Cerebellar cortex (tissue), 1 donor: ENCODE data around the gene RALGAPA2.

ENCODE experiments used
- DNase-seq: peaks from one replicate; pipeline ENCODE4 v3.0.0-alpha.2; 2015; ENCODE audit warnings: low spot score

Gene RALGAPA2

DNA sequence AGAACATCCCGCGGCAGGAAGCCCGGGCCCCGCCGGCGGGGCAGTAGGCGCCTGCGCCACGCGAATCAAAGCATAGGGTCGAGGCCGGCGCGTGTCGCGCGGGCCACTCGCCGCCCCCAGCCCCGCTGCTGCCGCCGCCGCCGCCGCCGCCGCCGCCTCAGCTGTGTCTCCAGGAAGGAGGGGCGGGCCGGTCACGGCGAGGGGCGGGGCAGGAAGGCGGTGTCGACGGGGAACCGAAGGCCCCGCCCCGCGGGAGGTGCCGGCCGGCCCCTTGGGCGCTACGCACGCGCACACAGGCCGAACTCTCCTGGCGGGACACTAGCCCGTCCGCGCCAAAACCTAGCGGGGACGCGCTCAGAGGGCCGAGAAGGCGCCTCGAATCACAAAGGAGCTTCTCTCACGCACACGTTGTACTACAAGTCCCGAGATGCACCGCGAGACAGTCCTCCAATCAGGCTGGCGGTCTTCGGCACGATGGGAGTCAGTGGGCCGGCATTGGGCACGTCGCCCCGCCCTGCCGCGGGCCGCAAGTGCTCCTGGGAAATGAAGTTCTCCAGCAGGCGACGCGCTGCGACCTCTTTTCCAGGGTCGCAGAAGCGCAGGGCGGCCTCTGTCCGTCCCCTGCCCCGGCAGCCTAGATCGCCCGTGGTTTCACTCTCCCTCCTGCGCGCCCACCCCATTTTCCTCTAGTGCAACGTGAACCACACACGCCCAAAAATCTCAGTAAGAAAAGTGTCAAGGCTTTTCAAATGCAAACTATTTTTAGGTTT, at the start of gene RALGAPA2:
Gene RALGAPA2, minus strand, starts transcription at position 171 of the 770 bp plus-strand sequence. Its CDS starts 164 bp downstream, at position 7.
- DNase-seq, result peak; percentile 99

DNA sequence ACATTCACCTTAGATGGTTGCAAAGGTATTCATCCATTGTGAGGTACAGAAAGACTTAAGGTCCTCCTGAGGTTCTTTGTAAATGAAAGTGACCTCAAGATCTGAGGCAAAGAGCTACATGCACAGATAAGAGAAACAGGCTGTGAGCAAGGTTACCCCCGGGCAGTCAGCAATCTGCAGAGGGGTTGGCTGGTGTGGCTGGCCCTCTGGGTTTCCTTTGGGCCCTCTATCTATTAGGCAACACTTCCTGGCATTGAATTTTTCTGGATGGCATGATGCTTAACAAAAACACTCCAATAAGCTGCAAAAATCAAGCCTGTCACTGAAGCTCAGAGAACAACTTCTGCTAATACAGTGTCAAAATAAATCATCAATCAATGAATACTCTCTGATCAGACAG, 48.9 kb upstream of the RALGAPA2 start:
- no peak for DNase-seq

DNA sequence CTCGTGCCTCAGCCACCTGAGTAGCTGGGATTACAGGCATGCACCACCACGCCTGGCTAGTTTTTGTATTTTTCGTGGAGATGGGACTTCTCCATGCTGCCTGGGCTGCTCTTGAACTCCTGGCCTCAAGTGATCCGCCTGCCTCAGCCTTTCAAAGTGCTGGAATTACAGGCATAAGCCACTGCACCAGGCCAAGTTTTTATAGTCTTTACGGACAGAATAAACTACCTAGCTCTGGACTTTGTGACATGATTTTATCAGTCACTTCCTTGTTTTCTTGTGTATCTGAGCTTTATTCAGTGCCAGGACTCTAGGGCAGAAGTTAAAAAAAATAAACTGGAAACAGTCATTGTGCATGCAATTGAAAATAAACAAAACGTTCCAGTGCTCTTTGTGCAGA, 46.7 kb upstream of the RALGAPA2 start:
- DNase-seq, result no peak

DNA sequence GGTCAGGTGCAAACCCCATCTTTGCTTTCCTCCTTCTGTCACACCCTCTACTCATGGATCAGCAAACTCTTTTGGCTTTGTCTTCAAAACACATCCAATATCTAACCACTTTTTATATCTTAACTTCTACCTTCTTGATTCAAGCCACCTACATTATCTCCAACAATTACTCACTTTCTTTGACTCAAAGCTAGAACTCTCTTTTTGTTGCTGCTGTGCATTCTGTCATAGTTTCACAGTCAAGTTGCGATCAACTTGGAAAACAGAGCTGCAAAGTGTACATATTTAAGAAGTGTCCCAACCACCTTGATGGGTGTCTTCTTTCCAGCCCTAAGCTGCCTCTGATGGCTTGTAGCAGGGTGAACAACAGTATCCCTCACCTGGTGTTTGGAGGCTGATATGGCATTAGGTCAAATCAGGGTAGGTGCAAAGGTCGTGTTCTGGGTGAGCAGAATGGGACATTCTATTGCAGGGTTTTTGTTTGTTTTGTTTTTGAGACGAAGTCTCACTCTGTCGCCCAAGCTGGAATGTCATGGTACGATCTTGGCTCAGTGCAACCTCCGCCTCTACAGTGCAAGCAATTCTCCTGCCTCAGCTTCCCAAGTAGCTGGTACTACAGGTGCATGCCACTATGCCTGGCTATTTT, 43.4 kb upstream of the RALGAPA2 start:
- no peak for DNase-seq

DNA sequence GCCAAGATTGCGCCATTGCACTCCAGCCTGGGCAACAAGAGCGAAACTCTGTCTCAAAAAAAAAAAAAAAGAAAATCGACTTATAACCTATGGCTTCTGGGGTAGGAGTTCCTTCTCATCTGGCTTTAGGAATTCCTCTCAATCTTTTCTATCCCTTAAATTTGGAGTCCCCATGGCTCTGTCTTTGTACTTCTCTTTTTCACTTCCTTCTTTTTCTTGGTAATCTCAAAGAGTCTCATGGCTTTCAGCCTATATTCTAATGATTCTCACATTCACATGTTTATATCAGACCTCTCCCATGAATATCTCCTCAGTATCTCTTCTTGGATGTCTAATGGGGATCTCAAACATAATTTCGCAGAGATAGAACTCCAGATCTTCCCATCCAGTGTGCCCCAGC, 42.8 kb upstream of the RALGAPA2 start:
- no peak for DNase-seq

DNA sequence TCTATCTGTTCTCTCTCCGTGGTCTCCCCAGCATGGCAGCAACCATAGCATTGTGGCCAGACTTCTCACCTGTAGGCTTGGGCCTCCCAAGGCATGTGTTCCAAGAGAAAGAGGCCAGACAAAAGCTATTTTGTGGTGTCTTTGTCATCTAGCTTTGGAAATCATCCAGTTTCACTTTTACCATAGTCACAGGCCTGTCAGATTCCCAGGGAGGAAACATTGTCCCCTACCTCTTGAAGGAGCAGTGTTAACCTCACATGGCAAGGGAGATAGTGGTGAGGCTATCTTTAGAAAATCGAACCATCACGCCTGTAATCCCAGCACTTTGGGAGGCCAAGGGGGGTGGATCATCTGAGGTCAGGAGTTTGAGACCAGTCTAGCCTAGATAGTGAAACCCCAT, 42.3 kb upstream of the RALGAPA2 start:
- no peak for DNase-seq

DNA sequence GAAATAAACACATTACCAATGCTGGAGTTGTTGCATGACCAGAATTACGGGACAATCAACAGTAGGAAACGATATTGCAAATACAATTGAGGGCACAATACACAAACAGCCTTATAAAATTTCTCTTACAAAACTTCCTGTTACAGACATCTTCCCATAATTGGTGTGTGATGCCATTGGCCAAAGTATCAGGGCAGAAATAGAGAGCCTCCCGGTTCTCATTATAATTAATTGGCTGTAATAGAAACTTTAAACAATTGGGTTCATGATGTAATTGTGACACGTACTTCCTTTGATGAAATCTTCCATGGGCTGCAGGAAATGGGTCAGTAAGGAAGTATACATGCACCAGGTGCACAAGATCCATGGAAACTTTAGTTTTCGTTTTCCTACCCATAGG, 40.3 kb upstream of the RALGAPA2 start:
- DNase-seq, result no peak

DNA sequence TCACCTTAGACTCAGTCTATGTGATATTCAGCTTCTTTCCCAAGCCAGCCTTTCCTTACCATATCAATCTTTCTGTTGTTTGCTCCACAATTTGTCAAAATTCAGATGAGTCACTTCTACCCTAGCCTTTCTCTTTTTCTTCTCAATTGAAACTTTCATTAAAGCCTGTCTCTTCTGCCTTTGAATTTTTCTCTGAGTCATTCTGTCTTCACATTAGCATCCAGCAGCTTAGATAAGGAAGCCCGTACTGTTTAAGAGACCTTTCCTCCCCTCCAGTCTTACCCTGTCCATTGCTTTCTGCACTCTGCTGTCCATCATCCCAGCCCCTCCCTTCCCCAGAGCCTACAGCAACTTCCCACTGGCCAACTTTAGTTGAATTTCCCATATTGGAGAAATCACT, 34.9 kb upstream of the RALGAPA2 start:
- no peak for DNase-seq

DNA sequence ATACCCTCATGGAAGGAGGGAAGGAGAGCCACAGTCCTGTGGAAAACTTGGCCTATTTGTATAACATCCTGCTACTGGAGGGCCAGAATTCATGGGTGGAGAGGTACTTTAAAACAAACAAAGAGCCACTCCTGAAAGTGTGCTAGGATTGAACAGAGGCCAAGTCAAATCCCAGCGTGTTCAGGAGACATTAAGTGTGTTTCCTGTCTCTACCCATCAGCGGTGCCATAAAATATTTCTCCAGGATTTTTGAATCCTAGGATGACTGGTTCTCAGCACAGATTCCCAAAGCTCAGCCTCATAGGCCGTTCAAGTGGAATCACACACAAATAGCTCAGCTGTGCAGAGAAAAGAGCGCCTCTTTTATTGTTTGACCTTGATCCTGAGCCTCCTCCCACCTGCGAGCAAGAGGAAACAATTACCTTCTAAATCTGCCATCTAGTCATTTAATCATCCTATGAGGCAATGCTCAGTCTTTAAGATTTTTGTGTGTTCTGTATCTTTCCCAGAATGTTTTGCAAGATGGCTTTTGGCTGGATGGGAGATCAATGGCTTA, 31.8 kb upstream of the RALGAPA2 start:
- DNase-seq, result no peak

DNA sequence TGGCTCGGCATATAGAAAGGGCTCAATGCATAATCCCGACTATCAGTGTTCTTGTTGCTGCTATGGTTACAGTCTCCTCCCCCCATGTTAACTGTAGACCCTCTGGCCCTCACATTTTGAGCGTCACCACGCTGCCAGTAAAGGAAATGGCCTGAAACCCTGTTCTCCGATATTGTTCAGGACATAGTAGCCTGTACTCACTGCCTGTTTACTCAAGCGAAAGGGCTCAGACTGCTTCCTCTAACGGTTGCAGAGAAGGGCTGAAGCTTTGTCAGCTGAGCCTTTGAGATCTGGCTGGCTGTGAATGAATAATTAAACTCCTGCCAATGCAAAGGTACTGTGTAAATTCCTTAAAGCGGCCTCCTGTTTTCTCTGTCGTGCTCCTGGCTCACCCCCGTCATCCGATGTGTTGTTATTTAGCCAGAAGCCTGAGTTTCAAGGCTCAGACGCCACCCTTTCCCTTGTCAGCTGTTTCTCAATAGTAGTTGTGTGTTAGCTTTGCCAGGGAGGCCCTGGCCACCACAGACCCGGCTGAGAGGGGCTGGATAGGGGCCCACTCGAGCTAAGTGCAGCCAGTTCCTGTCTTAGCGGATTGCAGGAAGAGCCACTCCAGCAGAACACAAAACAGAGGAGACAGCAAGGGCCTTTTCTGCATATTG, 31.2 kb upstream of the RALGAPA2 start:
- DNase-seq, result peak; percentile 52

DNA sequence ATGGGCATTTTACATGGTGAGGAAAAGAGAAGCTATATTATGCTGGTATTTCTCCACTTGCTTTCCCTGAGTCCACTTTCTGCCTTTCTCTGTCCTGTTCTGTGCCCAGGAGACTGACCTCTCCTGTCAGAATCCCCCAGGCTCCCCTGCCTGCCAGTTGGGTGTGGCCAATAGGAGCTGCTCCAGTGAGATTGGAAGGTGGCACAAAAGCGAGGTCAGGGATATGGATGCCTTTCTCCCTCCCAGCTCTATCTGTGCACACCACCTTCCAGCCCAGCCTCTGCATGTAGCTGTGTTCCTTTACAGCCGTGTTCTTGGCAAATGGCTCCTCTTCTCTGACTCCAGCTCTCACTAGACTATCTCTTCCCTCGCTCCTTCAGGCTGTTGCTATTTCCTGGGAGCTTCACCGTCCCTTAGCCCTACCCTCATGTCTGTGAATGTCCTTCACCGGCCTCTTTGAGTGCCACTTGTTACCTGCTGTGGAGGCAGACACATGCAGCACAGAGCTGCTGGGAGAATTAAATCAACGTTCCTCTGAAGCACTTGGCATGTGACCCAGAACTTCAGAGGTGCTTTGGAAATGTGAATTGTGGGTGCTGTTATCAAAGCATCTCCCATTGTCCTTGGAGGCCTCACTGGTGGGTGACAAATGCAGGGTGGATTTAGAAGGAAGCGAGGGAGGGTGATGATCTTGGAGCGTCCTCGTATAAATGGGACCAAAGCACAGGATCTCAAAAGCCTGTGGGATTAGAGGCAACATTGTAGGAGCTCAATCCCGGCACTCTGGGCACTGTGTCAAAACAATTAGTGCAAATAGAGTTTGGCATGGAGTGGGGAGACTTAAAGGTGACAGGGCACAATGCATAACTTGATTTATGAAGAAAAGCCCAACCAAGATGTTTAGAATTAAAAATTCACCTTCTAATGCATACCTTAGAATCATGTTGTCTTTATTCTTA, 28.9 kb upstream of the RALGAPA2 start:
- DNase-seq, result no peak

DNA sequence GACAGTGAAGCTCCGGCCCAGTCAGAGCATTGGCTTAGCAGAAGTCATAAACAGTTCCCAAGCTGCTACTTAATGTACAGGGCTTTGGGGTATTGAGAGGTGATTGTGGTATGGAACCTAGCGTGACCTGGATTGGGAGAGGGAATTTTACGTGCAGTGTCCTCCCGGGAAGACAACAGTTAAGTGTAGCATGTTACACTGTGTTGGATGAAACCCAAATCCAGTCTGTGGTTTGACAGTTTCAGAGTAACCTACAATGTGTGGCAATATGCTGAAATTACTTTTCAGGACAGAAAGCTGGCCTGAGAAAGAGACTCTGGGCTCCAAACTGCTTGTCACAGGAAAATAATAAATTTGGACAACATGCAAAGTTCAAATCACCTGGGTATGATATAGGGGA, 28.1 kb upstream of the RALGAPA2 start:
- no peak for DNase-seq

DNA sequence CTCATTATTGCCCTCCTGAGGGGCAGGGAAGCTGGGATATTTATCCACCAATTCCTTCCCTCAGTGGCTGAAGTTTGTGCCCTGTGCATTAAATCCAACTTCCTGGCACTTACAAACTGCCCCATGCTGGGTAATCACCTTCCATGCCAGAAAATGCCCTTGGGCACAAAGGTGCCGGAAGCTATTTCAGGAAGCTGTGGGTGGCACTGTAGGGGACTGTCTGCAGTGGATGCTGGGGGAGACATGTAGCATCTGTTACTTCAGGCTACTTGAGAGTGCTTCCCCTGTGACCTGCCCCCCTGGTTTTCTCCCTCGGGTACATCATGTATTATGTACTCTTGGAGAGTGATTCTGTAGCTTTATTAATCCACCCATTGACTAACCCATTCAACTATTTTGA, 24.7 kb upstream of the RALGAPA2 start:
- DNase-seq, result no peak

DNA sequence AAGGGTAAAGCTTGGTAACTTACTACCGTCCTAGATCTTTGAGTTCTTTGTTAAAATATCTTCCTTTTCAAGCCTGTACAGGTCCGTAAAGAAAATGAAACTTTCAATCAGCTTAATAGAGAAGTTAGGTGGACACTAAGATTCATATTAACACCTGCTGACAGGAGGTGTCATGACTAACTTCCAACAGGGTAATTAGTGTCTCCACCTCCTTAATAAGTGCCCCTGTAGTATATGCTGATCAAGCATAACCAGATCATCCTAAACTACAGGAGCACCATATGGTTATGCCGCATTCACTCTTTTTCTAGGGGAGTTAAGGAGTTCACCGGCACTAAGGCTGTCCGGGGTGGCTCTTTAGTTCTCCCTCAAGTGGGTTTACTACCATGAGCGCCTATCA, 23.9 kb upstream of the RALGAPA2 start:
- DNase-seq, result no peak

DNA sequence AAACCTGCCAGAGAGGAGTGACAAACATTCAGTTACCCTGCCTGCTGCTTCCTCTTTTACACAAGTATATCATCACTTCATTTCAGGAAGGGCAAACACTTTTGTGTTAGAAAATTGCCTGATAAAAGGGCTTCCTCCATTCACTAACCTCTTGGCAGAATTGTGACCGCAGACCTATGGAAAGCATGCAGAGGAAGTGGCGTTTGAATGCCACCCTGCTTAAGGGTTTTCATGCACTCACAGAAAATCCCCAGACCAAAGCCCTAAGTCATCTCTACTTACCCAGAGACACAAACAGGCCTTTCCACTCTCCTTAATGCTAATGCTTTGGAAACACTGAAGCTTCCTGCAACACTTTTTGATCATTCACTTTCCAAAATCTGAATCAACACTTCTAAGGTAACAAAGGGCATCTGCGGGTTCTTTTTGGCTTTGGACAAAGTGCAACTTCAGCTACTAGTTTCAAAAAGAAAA, 22.1 kb upstream of the RALGAPA2 start:
- DNase-seq, result no peak

DNA sequence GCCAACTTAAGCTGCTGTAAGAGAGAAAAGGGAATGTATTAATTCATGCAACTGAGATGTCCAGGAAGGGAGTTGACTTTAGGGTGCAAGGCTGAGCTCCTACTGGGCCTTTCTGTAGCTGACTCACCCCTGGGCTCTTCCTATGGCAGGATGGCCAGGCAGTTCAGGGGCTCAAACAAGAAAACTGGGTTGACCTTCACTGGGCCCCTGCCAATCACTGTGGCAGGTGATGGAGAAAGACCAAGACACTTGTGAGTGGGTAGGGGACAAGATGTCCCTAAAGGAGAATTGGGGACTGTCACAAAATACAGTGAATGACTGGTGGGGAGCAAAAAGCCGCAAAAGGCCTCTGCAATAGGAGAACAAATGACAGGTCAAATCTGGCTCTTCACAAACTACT, 21.5 kb upstream of the RALGAPA2 start:
- no peak for DNase-seq

DNA sequence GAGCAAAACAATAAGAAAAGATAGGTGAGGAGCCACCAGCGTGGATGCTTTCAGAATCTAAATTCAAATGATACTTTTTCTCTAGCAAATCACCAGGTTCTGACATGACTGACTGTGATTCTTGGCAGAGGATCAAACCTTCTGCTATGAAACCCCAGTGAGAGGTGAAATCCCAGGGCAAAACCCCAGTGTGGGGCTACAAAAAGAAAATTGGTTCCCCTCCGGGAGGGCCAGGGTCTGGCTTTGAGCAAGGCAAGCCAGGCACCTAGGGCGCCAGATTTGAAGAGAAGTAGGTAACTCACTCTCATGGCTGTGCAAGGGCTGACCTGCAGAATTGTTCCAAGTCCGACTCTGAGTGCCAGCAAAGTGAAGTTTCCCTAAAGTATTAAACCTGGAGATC, 20.2 kb upstream of the RALGAPA2 start:
- no peak for DNase-seq

DNA sequence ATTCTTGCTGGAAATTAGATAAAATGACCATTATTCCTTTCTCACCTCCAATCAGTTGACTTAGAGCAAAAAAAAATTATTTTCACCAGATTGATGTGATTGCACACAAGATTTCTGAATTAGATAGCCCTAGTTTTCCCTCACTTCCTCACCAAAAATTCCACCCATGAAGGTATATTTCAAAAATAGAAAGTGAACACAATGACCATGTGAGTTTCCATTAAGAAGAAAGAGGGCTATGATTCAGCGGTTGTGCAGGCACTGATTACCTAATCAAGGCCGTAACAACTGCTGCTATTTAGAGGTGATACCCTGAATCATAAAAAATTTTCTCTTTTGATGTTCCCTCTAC, 19.5 kb upstream of the RALGAPA2 start:
- DNase-seq, result no peak

DNA sequence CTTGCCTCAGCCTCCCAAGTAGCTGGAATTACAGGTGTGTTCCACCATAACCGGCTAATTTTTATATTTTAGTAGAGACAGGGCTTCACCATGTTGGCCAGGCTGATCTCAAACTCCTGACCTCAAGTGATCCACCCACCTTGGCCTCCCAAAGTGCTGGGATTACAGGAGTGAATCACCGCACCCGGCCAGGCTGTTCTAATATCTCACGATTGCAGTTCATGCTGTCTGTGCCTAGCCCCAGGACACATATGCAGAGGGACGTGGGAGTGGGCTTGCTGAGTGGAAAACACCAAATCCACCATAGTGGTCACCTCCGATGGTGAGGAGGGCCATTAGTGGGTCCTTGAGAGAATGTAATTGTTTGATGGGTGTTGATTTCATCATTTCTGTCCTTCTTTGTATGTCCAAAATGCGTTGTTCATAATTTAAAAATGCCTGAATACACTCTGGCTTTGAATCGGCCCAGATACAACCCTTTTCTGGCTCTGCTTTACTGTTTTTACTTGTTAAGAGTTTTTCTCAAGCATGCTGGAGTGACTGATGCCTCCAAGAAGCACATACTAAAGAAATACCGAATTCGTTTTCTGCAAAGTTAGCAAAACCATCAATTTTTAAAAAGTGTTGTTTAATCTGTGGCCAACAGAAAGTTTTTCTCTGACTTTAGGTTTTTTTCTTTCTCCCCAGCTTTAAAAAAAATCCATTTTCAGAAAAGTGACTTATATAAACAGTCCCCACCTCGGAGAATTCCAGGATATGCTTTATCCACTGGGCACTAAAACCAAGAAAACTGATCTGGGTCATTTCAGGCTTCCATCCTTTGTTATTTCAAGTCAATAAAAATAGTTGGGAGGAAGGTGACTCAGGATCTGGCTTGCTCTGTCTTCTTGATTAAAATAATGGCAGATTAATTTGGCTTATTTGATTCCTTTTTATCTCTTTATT, 18.8 kb upstream of the RALGAPA2 start:
- DNase-seq, result no peak

DNA sequence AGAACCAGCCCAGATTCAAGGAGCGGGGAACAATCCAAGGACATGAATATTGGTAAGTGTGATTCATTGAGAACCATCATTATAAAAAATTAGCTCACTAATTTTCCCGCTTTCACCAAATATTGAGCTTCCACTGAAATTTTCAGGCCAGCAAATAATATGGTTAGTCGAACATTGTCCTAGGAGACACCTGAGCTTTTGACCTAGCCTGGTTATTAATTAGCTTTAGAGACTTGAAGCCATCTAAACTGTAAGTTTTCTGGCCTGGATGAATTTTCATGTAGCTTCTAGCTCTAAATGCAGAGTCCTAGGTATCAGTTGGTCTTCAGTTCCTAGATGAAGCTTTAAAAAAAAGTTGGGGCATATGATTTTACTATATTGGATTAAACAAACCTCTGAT, 17.1 kb upstream of the RALGAPA2 start:
- no peak for DNase-seq

DNA sequence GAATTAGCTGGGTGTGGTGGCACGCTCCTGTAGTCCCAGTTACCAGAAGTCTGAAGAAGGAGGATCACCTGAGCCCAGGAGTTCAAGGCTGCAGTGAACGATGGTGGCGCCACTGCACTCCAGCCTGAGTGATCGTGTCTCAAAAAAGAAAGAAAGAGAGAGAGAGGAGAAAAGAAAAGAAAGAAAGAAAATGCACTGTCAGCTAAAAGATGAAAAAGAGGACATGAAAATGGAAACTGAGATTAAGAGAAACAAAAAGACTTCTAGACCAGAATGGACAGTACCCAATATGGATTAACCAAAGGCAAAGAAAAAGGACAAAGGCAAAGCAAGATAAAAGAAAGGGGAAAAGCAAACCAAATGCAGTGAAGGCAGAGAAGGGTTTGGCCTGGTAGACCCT, 9.0 kb upstream of the RALGAPA2 start:
- DNase-seq, result no peak
